Erythroblast (primary cell): ENCODE data around the gene EEFSEC.
A peak's percentile ranks its signal among the peaks of the same experiment; 100 is the strongest.

ENCODE experiments used
- DNase-seq, 2 experiments: peaks; one replicate each; lab custom pipeline; 2025; lab: John Stamatoyannopoulos, UW
- GATA1 ChIP-seq: IDR thresholded peaks from 2 replicates; pipeline ENCODE4 v1.6.1; 2011; ENCODE audit warnings: low read depth, mild to moderate bottlenecking, control low read depth, low read length, moderate library complexity
- POLR2A ChIP-seq: IDR thresholded peaks from 2 replicates; pipeline ENCODE4 v1.6.1; 2011; ENCODE audit warnings: mild to moderate bottlenecking, low read length

Gene EEFSEC

GRCh38 chr3:128399221-128399915 is 246.1 kb downstream of the EEFSEC start:
- no peak for DNase-seq
- no peak for TF ChIP-seq POLR2A
- no peak for TF ChIP-seq GATA1

GRCh38 chr3:128400671-128401070 is 247.4 kb downstream of the EEFSEC start:
- TF ChIP-seq POLR2A: no peak
- no peak for TF ChIP-seq GATA1
- DNase-seq: no peak

- TF ChIP-seq POLR2A: no peak
- TF ChIP-seq GATA1: no peak
- DNase-seq: no peak
These were observed 249.0 kb downstream of the EEFSEC start for GRCh38 chr3:128402319-128402718.

GRCh38 chr3:128402998-128403397 is 249.7 kb downstream of the EEFSEC start:
- no peak for TF ChIP-seq POLR2A
- no peak for TF ChIP-seq GATA1
- DNase-seq: no peak

- TF ChIP-seq POLR2A: no peak
- no peak for TF ChIP-seq GATA1
- DNase-seq: no peak
These were observed 251.2 kb downstream of the EEFSEC start for GRCh38 chr3:128404276-128405068.

GRCh38 chr3:128405554-128406277 is 252.4 kb downstream of the EEFSEC start:
- DNase-seq: no peak
- TF ChIP-seq POLR2A: no peak
- TF ChIP-seq GATA1: no peak

GRCh38 chr3:128407247-128407646 is 254.0 kb downstream of the EEFSEC start:
- TF ChIP-seq GATA1 (no peak), POLR2A (no peak)
- no peak for DNase-seq

GRCh38 chr3:128408012-128408692 is 254.9 kb downstream of the EEFSEC start:
- DNase-seq: no peak
- TF ChIP-seq GATA1: no peak
- TF ChIP-seq POLR2A: no peak

GRCh38 chr3:128408693-128409623 is 255.7 kb downstream of the EEFSEC start:
- TF ChIP-seq POLR2A (no peak), GATA1 (no peak)
- DNase-seq: peak; percentile 32 to 38

GRCh38 chr3:128409624-128410581 is 256.6 kb downstream of the EEFSEC start:
- TF ChIP-seq POLR2A: no peak
- TF ChIP-seq GATA1: no peak
- peak; percentile 53 to 57 for DNase-seq
